Neutrophil (primary cell): ENCODE results near the gene PTPRN2.

Experiments
- H3K27ac ChIP-seq: fragments of 200-600 bp; sonication (generic); 2 replicates; pipeline ENCODE4 v1.5.1; 2016; ENCODE audit warnings: mild to moderate bottlenecking, moderate library complexity
- H3K27me3 ChIP-seq: fragments of 200-600 bp; sonication (generic); 2 replicates; pipeline ENCODE4 v1.6.0; 2016; ENCODE audit warnings: mild to moderate bottlenecking
- H3K36me3 ChIP-seq: fragments of 200-600 bp; sonication (generic); 2 replicates; pipeline ENCODE4 v1.5.1; 2017
- H3K4me1 ChIP-seq, 2 experiments: fragments of 200-600 bp in 1 of 2; sonication (generic) in 1 of 2; 1 replicate in 1 of 2; 2 replicates in 1 of 2; pipeline versions ENCODE4 v1.5.1 to v1.6.1; 2013 to 2016; ENCODE audit warnings: low read depth in 1 of 2, low read length in 1 of 2, mild to moderate bottlenecking in 1 of 2, moderate library complexity in 1 of 2; ENCODE audit not compliant: control insufficient read depth in 1 of 2, insufficient read depth in 1 of 2
- H3K4me3 ChIP-seq, 2 experiments: fragments of 200-600 bp in 1 of 2; sonication (generic) in 1 of 2; 1 replicate in 1 of 2; 2 replicates in 1 of 2; pipeline ENCODE4 v1.5.1; 2013 to 2016; ENCODE audit warnings: low read depth in 1 of 2, low read length in 1 of 2, mild to moderate bottlenecking in 1 of 2, moderate library complexity in 1 of 2
- H3K9me3 ChIP-seq: fragments of 200-600 bp; sonication (generic); 2 replicates; pipeline ENCODE4 v1.5.1; 2016
- TF ChIP-seq, protein P1 (sequence below): fragments of 200-600 bp; sonication (generic); IDR thresholded peaks from 2 replicates; pipeline ENCODE4 v1.5.1; 2016; ENCODE audit warnings: antibody characterized with exemption

The PTPRN2 gene

DNA sequence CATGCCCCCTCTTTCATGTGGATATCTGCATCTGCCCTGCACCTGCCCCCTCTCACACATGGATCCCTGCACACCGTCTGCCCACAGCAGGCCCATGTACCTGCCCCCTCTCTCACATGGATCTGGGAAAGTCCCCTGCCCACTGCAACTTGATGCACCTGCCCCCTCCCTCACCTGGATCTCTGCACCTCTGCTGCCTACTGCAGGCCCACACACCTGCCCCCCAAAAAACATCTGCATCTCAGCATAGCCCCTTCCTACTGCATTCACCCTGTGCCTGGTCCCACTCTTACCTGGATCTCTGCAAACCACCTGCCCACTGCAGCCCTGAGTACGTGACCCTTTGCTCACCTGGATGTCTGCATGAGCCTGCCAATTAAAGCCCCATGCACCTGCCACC lies 479.8 kb downstream of the PTPRN2 start:
- H3K4me3 ChIP-seq: no peak overlapping the region
- H3K27ac ChIP-seq: no peak overlapping the region
- peaks cover 17% of the 10 kb centered on the region for H3K9me3 ChIP-seq
- no peaks in the 10 kb centered on the region for H3K4me1 ChIP-seq
- no peaks in the 10 kb centered on the region for H3K27me3 ChIP-seq
- H3K36me3 ChIP-seq: no peaks in the 10 kb centered on the region
- TF ChIP-seq, protein P1, sequence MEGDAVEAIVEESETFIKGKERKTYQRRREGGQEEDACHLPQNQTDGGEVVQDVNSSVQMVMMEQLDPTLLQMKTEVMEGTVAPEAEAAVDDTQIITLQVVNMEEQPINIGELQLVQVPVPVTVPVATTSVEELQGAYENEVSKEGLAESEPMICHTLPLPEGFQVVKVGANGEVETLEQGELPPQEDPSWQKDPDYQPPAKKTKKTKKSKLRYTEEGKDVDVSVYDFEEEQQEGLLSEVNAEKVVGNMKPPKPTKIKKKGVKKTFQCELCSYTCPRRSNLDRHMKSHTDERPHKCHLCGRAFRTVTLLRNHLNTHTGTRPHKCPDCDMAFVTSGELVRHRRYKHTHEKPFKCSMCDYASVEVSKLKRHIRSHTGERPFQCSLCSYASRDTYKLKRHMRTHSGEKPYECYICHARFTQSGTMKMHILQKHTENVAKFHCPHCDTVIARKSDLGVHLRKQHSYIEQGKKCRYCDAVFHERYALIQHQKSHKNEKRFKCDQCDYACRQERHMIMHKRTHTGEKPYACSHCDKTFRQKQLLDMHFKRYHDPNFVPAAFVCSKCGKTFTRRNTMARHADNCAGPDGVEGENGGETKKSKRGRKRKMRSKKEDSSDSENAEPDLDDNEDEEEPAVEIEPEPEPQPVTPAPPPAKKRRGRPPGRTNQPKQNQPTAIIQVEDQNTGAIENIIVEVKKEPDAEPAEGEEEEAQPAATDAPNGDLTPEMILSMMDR: no peak

DNA sequence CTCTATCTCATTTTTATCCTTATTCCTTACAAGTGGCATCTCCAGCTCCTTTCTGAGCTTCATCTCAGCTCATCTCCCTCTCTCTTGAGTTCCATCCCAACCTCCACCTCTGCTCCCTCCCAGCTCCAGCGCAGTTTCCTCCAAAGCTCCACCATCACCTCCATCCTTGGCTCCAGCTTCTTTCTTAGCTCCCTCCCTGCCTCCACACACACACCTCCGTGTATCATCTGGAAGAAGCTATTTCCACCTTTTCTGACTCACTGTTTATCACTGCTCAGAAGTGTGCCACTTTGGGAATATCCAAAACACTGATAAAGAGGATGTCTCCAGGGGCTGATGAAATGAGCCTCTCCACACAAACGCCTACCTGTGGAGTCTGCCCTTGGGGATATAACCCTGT lies 481.4 kb downstream of the PTPRN2 start:
- H3K9me3 ChIP-seq: peaks cover 17% of the 10 kb centered on the region
- no peaks in the 10 kb centered on the region for H3K27me3 ChIP-seq
- H3K4me1 ChIP-seq: no peaks in the 10 kb centered on the region
- TF ChIP-seq, protein P1: no peak
- H3K36me3 ChIP-seq: no peaks in the 10 kb centered on the region
- no peak overlapping the region for H3K4me3 ChIP-seq
- H3K27ac ChIP-seq: no peak overlapping the region

DNA sequence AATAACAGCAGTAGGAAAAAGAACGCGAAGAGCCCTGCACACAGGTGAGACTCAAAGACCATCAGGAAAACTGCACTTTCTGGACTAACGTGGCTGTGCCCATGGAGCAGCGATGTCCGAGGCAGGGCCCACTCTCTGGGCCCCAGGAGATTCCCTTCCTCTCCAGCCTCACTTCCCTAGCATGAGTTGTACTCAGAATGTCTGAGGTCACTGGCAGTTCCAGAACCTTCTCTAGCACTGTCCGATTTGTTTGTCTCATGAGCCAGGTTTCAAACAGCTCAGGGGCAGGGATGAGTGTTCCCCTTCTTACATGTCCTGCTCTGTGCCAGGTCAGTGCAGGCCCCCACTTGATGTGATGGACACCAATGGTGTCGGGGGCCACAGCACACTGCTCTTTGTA lies 484.2 kb downstream of the PTPRN2 start:
- TF ChIP-seq, protein P1: no peak
- Histone ChIP-seq H3K27ac (no peak overlapping the region), H3K9me3 (peaks cover 6% of the 10 kb centered on the region), H3K4me1 (no peaks in the 10 kb centered on the region), H3K4me3 (no peak overlapping the region), H3K27me3 (no peaks in the 10 kb centered on the region), H3K36me3 (no peaks in the 10 kb centered on the region)

DNA sequence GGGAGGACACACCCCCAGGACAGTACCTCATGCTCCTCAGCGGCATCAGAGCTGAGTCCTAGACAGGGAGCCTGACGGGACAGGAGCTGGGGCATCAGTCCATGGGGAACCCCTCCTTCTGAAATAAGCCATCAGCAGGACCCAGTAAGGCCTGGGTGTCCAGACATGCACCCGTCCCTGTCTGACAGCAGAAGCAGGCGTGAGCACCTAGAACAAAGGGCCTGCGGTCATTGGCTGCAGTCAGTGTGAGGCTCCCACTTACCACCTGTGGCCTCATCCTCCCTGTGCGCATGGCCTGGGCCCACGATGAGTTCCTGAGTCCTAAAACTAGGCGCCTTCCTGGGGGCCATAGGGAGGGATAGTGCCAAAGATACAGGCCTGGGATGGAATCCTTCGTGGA lies 484.7 kb downstream of the PTPRN2 start:
- Histone ChIP-seq H3K4me1 (no peaks in the 10 kb centered on the region), H3K27me3 (no peaks in the 10 kb centered on the region), H3K4me3 (no peak overlapping the region), H3K36me3 (no peaks in the 10 kb centered on the region), H3K27ac (no peak overlapping the region), H3K9me3 (peaks cover under 1% of the 10 kb centered on the region)
- TF ChIP-seq, protein P1: no peak

DNA sequence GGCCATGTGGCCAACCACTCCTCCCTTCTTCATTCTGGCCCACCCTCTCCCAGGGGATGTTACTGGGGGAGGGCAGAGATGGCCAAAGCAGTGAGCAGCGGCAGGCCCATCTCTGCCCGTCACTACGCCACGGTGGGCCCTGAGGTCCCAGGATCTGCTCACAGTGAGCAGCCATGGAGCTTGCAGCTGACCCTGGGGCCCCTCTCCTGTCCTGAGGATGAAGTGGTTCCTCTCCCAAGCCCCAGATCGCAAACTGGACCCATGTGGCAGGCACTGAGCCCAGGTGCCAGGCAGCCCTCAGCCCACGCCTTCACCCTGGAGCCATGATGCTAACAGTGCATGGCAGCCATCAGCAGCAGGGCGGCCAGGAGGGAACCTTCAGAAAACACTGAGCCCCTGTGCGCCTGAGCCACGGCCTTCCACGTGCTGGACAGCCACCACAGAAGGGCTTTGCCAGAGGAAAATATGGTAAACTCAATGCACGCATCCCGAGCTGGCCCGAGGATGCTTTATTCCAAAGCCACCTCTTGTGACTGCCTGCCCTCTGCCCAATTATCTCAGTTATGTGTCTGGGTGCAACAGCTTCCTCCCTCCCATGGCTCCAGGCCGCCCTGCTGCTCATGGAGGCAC lies 485.7 kb downstream of the PTPRN2 start:
- H3K27ac ChIP-seq: no peak overlapping the region
- no peaks in the 10 kb centered on the region for H3K4me1 ChIP-seq
- TF ChIP-seq, protein P1: no peak
- no peaks in the 10 kb centered on the region for H3K36me3 ChIP-seq
- H3K27me3 ChIP-seq: no peaks in the 10 kb centered on the region
- no peak overlapping the region for H3K4me3 ChIP-seq
- no peaks in the 10 kb centered on the region for H3K9me3 ChIP-seq
